Common myeloid progenitor, CD34-positive (primary cell): Measurements from ENCODE around the gene NSG1.

Experiments used
- CTCF ChIA-PET: fragments of 350-600 bp; sonication (Branson Sonifier 250); formaldehyde crosslinking; loops from one replicate; lab custom pipeline; 2021; ENCODE audit warnings: antibody characterized with exemption; lab: Charles Lee
- POLR2A ChIA-PET: fragments of 350-600 bp; sonication (Branson Sonifier 250); formaldehyde crosslinking; loops from one replicate; lab custom pipeline; 2021; ENCODE audit warnings: antibody characterized with exemption; lab: Charles Lee
- DNase-seq, 3 donors: peaks; one replicate each; pipeline versions ENCODE4 v3.0.0 to v3.0.0-alpha.2; 2013
- H3K27ac ChIP-seq, 2 experiments: 1 replicate in 1 of 2; 2 replicates in 1 of 2; pipeline ENCODE4 v1.7.0; 2013; ENCODE audit warnings: inconsistent platforms in 2 of 2, low read length in 2 of 2, mild to moderate bottlenecking in 2 of 2, low read depth in 1 of 2, moderate library complexity in 1 of 2; ENCODE audit not compliant: severe bottlenecking in 2 of 2, insufficient read depth in 1 of 2, poor library complexity in 1 of 2
- H3K27me3 ChIP-seq, 5 experiments: replicated peaks in 2 of 5; 1 replicate in 3 of 5; 2 replicates in 2 of 5; pipeline versions ENCODE4 v1.6.1 to v1.7.0; 2013; ENCODE audit warnings: low read length in 4 of 5, mild to moderate bottlenecking in 2 of 5, moderate library complexity in 2 of 5, inconsistent platforms in 1 of 5; ENCODE audit not compliant: insufficient read depth in 5 of 5, control insufficient read depth in 4 of 5
- H3K36me3 ChIP-seq, 4 experiments: 1 replicate in 2 of 4; 2 replicates in 2 of 4; pipeline versions ENCODE4 v1.6.1 to v1.7.0; 2013; ENCODE audit warnings: low read length in 3 of 4, control low read depth in 1 of 4, mild to moderate bottlenecking in 1 of 4; ENCODE audit not compliant: control insufficient read depth in 4 of 4, insufficient read depth in 4 of 4
- H3K4me1 ChIP-seq, 4 experiments: 1 replicate in 3 of 4; 2 replicates in 1 of 4; pipeline versions ENCODE4 v1.6.1 to v1.7.1; 2013; ENCODE audit warnings: low read length in 3 of 4, mild to moderate bottlenecking in 3 of 4, control low read depth in 1 of 4, inconsistent platforms in 1 of 4, moderate library complexity in 1 of 4; ENCODE audit not compliant: control insufficient read depth in 4 of 4, insufficient read depth in 4 of 4; ENCODE audit errors: control extremely low read depth in 1 of 4
- H3K4me3 ChIP-seq, 7 experiments: 1 replicate in 4 of 7; 2 replicates in 3 of 7; pipeline versions ENCODE4 v1.5.1 to v1.7.0; 2013; ENCODE audit warnings: mild to moderate bottlenecking in 7 of 7, low read length in 6 of 7, moderate library complexity in 6 of 7, inconsistent platforms in 2 of 7, low read depth in 2 of 7, control low read depth in 1 of 7; ENCODE audit not compliant: insufficient read depth in 4 of 7, control insufficient read depth in 1 of 7; ENCODE audit errors: extremely low read depth in 1 of 7
- H3K9me3 ChIP-seq, 5 experiments: 1 replicate in 4 of 5; 2 replicates in 1 of 5; pipeline versions ENCODE4 v1.6.1 to v1.7.1; 2013; ENCODE audit warnings: low read length in 4 of 5, mild to moderate bottlenecking in 2 of 5, inconsistent platforms in 1 of 5, low read depth in 1 of 5, moderate library complexity in 1 of 5; ENCODE audit not compliant: control insufficient read depth in 4 of 5, insufficient read depth in 2 of 5; ENCODE audit errors: control extremely low read depth in 1 of 5
- WGBS: methylation state at CpG from one replicate; pipeline ENCODE4 v1.1.5; 2013; ENCODE audit not compliant: insufficient coverage; 5-methylcytosine and 5-hydroxymethylcytosine counted together

Gene NSG1

DNA sequence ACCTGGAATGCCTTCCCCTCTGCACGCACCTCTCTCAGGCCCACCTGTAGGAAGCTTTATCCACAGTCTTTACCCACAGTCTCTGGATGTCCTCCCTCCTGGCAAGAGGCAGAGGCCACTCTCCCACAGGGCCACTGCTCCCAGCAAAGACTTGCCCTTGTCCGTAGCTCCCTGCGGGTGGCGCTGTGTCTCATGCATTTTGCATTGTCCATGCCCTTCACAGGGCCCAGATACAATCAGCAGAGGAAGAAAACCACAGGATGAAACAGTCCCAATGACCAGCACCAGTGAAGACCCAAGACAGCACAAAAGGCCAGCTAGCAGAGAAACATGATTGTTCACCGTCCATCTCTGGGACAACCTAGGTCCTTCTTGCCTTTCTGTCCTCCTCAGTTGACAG is 2.1 kb upstream of the NSG1 start:
- WGBS, result 48% methylated on average over 5 of the region's 5 CpGs
- CTCF ChIA-PET, result no interaction called here
- peaks cover 9 to 97% (median 32%) of the 10 kb centered on the region in 5 experiments for H3K27me3 ChIP-seq

DNA sequence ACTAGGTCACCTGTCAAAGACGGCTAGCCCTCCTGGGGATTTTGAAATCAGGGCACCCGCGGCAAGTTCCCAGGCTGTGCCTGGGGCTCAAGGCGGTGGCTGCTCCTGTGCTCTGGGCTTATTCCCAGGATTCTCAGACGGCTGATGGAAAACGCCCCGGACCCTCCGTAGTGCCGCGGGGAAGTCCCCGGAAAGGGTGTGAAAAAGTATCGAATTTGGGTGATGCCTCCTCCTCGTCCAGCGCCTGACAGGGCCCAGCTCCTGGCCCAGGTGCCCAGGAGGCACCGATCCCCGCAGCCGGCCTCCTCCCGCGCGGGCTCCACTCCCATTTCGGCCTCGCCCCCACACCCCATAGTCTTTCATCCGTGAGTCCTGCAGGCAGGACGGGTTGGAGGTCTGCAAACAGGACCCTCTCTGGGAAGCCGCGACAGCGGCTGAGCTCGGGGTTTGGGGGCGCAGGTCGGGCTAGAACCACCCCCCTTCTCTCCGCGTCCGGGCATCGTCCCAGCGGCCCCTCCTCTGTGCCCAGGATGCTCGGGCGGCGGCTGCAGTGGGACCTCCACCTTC is 1.1 kb upstream of the NSG1 start:
- Histone ChIP-seq H3K36me3 (no peaks in the 10 kb centered on the region), H3K9me3 (no peaks in the 10 kb centered on the region), H3K4me1 (peaks cover 0 to 26% (median 20%) of the 10 kb centered on the region in 4 experiments), H3K27ac (no peak overlapping the region), H3K27me3 (peaks cover 9 to 96% (median 32%) of the 10 kb centered on the region in 5 experiments), H3K4me3 (peak overlapping the region in 3 of 7 experiments; percentile 57 to 62 (median 57))
- ChIA-PET POLR2A (no interaction called here), CTCF (no interaction called here)
- WGBS, result 3% methylated on average over 26 of the region's 38 CpGs
- no peak for DNase-seq

More for the DNA sequence above, 2.1 kb upstream of the NSG1 start:
- POLR2A ChIA-PET, result no interaction called here
- Histone ChIP-seq H3K27ac (no peak overlapping the region), H3K9me3 (no peaks in the 10 kb centered on the region), H3K4me3 (no peak overlapping the region), H3K36me3 (no peaks in the 10 kb centered on the region), H3K4me1 (peaks cover 0 to 26% (median 20%) of the 10 kb centered on the region in 4 experiments)
- peak in 1 of 3 donors; percentile 21 for DNase-seq

DNA sequence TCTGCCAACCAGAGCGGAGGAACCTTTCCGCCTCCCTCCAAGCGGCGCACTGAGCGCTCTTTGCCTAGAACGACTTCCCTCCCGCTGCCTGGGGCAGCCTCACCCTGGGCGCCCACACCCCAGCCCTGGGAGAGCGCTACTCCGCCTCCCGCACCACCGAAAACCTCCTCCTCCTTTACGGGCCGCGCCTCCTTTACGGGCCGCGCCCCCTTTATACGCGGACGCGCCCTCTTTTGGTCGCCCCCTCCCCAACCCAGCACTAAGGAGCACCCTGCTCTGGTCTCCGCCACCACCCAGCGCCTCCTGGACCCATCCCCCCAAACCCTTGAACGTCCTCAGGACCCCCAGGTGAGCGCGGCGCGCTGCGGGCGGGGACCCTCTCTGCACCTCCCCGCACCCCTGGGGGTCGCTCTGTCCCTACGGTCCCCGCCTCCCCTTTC is 586 bp upstream of the NSG1 start:
- no peak overlapping the region for H3K27ac ChIP-seq
- peaks cover 0 to 26% (median 20%) of the 10 kb centered on the region in 4 experiments for H3K4me1 ChIP-seq
- 1% methylated on average over 31 of the region's 36 CpGs for WGBS
- DNase-seq, result peak in 2 of 3 donors; percentile 13 to 43
- no peaks in the 10 kb centered on the region for H3K36me3 ChIP-seq
- peak overlapping the region; percentile 6 to 62 (median 42) for H3K4me3 ChIP-seq
- no peaks in the 10 kb centered on the region for H3K9me3 ChIP-seq
- peaks cover 9 to 96% (median 32%) of the 10 kb centered on the region in 5 experiments for H3K27me3 ChIP-seq
- POLR2A ChIA-PET, result no interaction called here
- CTCF ChIA-PET, result no interaction called here

DNA sequence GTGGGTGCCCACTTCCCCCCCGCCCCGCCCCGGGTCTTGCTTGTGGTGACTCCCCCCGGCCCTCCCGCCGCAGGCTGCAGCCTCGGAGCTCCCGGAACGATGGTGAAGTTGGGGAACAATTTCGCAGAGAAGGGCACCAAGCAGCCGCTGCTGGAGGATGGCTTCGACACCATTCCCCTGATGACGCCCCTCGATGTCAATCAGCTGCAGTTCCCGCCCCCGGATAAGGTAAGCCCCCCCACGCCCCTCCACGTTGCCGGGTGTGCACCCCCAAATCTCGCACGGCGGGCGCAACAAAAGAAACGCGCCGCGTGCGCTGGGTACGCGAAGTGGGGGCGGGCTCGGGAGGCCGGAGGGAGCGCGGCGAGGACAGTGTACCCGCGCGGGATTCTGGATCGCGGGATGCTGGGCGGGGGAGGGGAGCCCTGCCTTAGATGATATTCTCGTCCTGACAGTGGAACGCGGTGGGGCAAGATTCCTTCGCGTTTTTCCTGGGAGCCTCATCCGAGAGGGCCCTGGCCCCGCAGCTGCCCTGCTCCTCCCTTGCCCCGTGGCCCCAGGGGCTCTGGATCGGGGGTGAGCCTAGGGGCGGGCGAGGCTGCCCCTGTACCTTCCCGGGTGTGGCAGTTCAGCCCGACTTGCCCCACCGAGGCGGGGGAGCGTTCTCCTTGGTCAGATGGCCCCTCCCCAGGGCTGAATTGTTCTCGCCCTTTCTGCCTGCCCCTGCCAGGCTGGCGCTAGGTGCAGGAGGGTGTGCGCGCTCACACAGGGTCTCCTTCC is 819 bp downstream of the NSG1 start:
- no peaks in the 10 kb centered on the region for H3K9me3 ChIP-seq
- peak in 1 of 3 donors; percentile 12 for DNase-seq
- H3K27me3 ChIP-seq, result peaks cover 9 to 96% (median 27%) of the 10 kb centered on the region in 5 experiments
- POLR2A ChIA-PET, result no interaction called here
- H3K36me3 ChIP-seq, result no peaks in the 10 kb centered on the region
- 2% methylated on average over 46 of the region's 62 CpGs for WGBS
- H3K4me1 ChIP-seq, result peaks cover 0 to 26% (median 20%) of the 10 kb centered on the region in 4 experiments
- H3K27ac ChIP-seq, result no peak overlapping the region
- CTCF ChIA-PET, result no interaction called here
- peak overlapping the region in 4 of 7 experiments; percentile 13 to 62 (median 41) for H3K4me3 ChIP-seq

DNA sequence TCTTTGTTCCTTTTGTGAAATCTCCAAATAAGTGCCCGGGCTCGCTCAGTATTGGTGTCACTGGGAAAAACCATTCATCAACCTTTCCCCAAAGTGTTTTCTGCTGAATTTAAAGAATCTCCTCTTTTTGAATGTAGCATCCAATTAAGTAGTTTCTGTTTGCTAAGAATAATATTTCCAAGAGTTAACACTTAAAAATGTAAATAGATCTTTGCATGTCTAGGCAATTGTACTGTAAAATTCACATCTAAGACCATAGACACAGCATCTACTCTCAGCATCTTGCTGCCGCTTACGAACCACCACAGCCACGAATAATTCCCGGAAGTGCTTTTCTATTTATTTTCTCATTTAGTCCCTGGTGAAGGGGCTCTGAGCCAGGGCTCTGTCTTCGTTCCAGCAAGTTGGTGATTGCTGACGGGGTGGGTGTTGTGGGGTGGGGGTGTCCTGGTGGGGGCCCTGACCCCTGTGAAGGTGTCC is 1.4 kb downstream of the NSG1 start:
- no peak overlapping the region for H3K27ac ChIP-seq
- peak overlapping the region in 1 of 7 experiments; percentile 62 for H3K4me3 ChIP-seq
- peaks cover 0 to 26% (median 20%) of the 10 kb centered on the region in 4 experiments for H3K4me1 ChIP-seq
- H3K27me3 ChIP-seq, result peaks cover 9 to 94% (median 27%) of the 10 kb centered on the region in 5 experiments
- DNase-seq, result peak in 2 of 3 donors; percentile 25 to 47
- ChIA-PET POLR2A (no interaction called here), CTCF (no interaction called here)
- no peaks in the 10 kb centered on the region for H3K36me3 ChIP-seq
- WGBS, result 20% methylated on average over 5 of the region's 8 CpGs
- H3K9me3 ChIP-seq, result no peaks in the 10 kb centered on the region

DNA sequence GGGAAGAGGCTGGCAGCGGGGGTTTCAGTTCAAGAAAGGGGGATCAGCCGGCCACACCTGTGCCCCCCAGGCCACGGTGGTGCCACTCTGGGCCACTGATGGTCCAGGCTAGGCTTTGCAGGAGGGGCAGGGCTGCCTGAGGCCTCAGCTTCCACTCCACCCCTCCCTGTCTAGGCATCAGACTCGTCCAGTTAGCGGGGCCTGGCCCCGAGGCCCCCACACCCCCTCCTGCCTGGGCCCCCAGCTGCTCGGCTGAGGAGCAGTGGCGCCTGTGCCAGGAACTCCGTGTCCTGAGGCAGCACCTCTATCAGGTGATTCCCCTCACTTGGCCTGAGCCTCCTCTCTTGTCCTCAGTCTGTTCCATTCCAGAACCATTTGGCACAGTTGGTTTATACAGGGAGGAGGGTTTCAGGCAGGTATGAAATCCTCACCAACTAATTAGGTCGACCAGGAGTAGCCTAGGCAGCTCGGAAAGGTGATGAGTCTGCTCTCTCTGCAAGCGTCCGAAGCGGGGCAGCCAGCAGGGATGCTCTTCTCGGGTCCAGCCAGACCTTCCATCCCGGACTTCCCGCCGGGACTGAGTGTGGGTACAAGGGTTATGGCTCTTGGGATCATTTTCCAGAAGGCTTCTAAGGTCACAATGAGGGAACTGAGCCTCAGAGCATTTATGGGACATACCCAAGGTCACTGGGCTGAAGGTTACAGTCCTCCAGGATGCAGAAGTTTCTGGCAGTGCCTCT is 2.1 kb downstream of the NSG1 start:
- CTCF ChIA-PET, result no interaction called here
- POLR2A ChIA-PET, result no interaction called here
- 66% methylated on average over 10 of the region's 18 CpGs for whole genome bisulfite sequencing
- no peaks in the 10 kb centered on the region for H3K9me3 ChIP-seq
- no peaks in the 10 kb centered on the region for H3K36me3 ChIP-seq
- peaks cover 9 to 94% (median 26%) of the 10 kb centered on the region in 5 experiments for H3K27me3 ChIP-seq
- no peak for DNase-seq
- H3K4me3 ChIP-seq, result no peak overlapping the region
- H3K4me1 ChIP-seq, result peaks cover 0 to 26% (median 20%) of the 10 kb centered on the region in 4 experiments
- no peak overlapping the region for H3K27ac ChIP-seq
